HG03064 (cell line): Measurements from ENCODE around the gene CUL9.

ENCODE experiments used
- ATAC-seq: cut with Tn5 transposase; IDR thresholded peaks from one replicate; pipeline ENCODE4 v1.9.1; 2021; ENCODE audit warnings: low read depth; ENCODE audit not compliant: unreplicated experiment

Gene CUL9

GRCh38 chr6:43223175-43223574 lies 41.2 kb downstream of the CUL9 start:
- no peak for ATAC-seq

GRCh38 chr6:43226192-43226851 lies 44.3 kb downstream of the CUL9 start:
- no peak for ATAC-seq

- peak; percentile 79 for ATAC-seq
These were observed 47.2 kb downstream of the CUL9 start, which contains the start of gene DNPH1 for GRCh38 chr6:43228951-43229802. Gene DNPH1 (minus strand): TSS chr6:43229481. CDS start chr6:43229456, 25 bp downstream.

GRCh38 chr6:43229803-43230620 lies 48.0 kb downstream of the CUL9 start:
- no peak for ATAC-seq

- ATAC-seq = no peak
These were observed 49.1 kb downstream of the CUL9 start for GRCh38 chr6:43231053-43231452.

- ATAC-seq = no peak
These were observed 49.9 kb downstream of the CUL9 start for GRCh38 chr6:43231735-43232450.

- ATAC-seq = no peak
These were observed 53.8 kb downstream of the CUL9 start for GRCh38 chr6:43235841-43236240.

GRCh38 chr6:43239054-43239453 lies 57.1 kb downstream of the CUL9 start:
- no peak for ATAC-seq

- no peak for ATAC-seq
These were observed 59.0 kb downstream of the CUL9 start for GRCh38 chr6:43240950-43241349.

- ATAC-seq = no peak
These were observed 59.5 kb downstream of the CUL9 start for GRCh38 chr6:43241446-43241845.

- ATAC-seq = no peak
These were observed 61.1 kb downstream of the CUL9 start, which contains the start of gene TTBK1 for GRCh38 chr6:43242908-43243663. Gene TTBK1 (plus strand): TSS chr6:43243481. CDS start chr6:43246661, 3,180 bp downstream.

GRCh38 chr6:43243664-43244321 lies 61.8 kb downstream of the CUL9 start:
- no peak for ATAC-seq

- peak; percentile 20 for ATAC-seq
These were observed 64.5 kb downstream of the CUL9 start for GRCh38 chr6:43246301-43247113.

- ATAC-seq = peak; percentile 83
These were observed 65.4 kb downstream of the CUL9 start for GRCh38 chr6:43247114-43247999.

- ATAC-seq = no peak
These were observed 66.1 kb downstream of the CUL9 start for GRCh38 chr6:43248101-43248500.

GRCh38 chr6:43248791-43249190 lies 66.8 kb downstream of the CUL9 start:
- no peak for ATAC-seq

- ATAC-seq = no peak
These were observed 69.0 kb downstream of the CUL9 start for GRCh38 chr6:43250992-43251373.
